ENCODE data around the gene AMIGO2. TPM values are rescaled to one million over a fixed set of nuclear protein-coding genes. Genes with fewer than 3 reads are reported as not detected.

Gene AMIGO2
- total RNA-seq, 4 donors from 2014 or later: 1.5 to 3.4 (median 3.1) TPM

GRCh38 chr12:47110718-47111391 lies 31.1 kb upstream of the AMIGO2 start:
- H3K4me3 ChIP-seq (ENCODE audit: low read depth, poor library complexity, severe bottlenecking): no peak overlapping the region
- 88 to 95% methylated on average over 2 of the region's 2 CpGs for WGBS, 2 donors
- no peak for DNase-seq (ENCODE audit: low spot score in 2 of 2)
- intact Hi-C loops (cut with DNase I; ENCODE audit: low total_unique reads): no loop called here
- TF ChIP-seq POLR2A (IDR thresholded peaks at IDR 0.05): no peak
- no peak for TF ChIP-seq CTCF (IDR thresholded peaks at IDR 0.05)

- intact Hi-C loops (cut with DNase I; ENCODE audit: low total_unique reads): no loop called here
- TF ChIP-seq CTCF (IDR thresholded peaks at IDR 0.05) (no peak), POLR2A (IDR thresholded peaks at IDR 0.05) (no peak)
- 85 to 91% methylated on average over 2 of the region's 2 CpGs for WGBS, 2 donors
- H3K4me3 ChIP-seq (ENCODE audit: low read depth, poor library complexity, severe bottlenecking): no peak overlapping the region
- DNase-seq (ENCODE audit: low spot score in 2 of 2): no peak
Measured at GRCh38 chr12:47110011-47110541, 30.3 kb upstream of the AMIGO2 start.

DNA sequence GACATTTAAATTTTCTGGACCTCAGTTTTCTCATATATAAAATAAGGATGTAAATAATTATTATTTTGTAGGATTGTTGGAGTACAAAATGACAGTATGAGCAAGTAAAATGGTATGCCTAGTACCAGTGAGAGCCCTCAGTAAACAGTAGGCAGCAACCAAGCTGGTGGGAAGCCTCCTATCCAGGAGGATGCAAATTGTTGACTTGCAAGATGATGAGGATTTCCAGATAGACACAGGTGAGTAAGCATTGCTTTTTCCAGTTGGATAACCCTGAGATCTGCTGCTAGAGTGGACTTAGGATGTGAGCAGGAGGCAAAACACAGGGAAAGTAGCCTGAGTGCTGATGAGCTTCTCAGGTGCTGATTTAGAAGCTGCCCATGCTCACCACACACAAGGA lies 28.2 kb upstream of the AMIGO2 start:
- DNase-seq (ENCODE audit: low spot score in 2 of 2): no peak
- H3K4me3 ChIP-seq (ENCODE audit: low read depth, poor library complexity, severe bottlenecking): no peak overlapping the region
- intact Hi-C loops (cut with DNase I; ENCODE audit: low total_unique reads): no loop called here
- TF ChIP-seq CTCF (IDR thresholded peaks at IDR 0.05) (no peak), POLR2A (IDR thresholded peaks at IDR 0.05) (no peak)

DNA sequence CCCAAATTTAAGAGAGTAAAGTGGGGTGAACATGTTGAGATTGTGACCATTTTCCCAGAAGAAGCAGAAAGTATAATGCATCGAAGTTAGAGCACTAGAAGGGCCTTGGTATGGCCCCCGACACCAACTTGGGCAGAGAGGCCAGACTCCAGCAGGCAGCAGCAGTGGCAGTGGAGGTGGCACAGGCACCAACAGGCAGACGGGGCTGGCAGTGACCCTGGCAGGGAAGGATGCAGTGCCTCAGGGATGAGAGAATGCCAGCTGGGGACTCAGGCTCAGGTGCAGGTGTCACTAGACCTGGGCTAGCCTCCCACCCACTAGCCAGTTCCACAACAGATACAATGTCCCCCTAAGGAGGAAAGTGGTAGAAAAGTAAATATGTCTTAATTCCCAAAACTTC lies 27.7 kb upstream of the AMIGO2 start:
- DNase-seq (ENCODE audit: low spot score in 2 of 2): no peak
- WGBS, 2 donors: 95 to 96% methylated on average over 3 of the region's 3 CpGs
- intact Hi-C loops (cut with DNase I; ENCODE audit: low total_unique reads): no loop called here
- no peak for TF ChIP-seq POLR2A (IDR thresholded peaks at IDR 0.05)
- TF ChIP-seq CTCF (IDR thresholded peaks at IDR 0.05): no peak
- H3K4me3 ChIP-seq (ENCODE audit: low read depth, poor library complexity, severe bottlenecking): no peak overlapping the region

DNA sequence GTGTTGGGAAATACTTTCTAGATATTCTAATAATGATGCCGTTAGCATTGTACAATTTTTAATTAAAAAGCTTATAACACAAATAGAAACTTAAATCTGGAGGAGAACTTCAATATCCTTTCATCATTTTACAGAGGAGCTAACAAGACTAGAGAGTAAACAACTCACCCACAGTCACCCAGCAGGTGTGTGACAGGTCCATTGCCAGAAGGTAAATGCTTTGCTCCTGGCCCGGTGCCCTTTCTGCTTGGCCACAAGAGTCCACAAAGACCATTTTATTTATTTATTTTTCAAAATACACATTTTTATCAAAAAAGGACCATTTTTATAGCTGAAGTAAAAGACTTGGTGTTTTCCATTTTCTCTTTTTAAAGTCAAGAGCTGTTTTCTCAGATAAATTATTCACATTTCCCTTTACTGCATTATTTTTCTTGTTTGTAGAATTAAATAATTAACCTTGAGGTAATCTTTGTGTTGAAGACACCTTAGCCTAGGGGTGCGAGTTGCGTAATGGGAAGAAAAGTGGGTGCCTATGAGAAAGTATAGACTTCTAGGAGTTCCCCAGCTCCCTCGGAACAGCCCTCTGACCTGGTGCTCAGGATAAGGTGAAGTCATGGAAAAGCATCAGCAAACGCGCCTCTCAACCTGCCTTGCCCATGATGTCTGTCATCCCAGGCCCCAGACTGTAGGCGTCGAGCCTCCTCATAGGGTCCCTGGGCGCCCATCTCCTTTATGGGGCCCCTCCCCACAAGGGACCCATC lies 26.3 kb upstream of the AMIGO2 start:
- 86 to 90% methylated on average over 10 of the region's 10 CpGs for WGBS, 2 donors
- no peak for DNase-seq (ENCODE audit: low spot score in 2 of 2)
- intact Hi-C loops (cut with DNase I; ENCODE audit: low total_unique reads): no loop called here
- TF ChIP-seq CTCF (IDR thresholded peaks at IDR 0.05) (no peak), POLR2A (IDR thresholded peaks at IDR 0.05) (no peak)
- H3K4me3 ChIP-seq (ENCODE audit: low read depth, poor library complexity, severe bottlenecking): no peak overlapping the region

Data from lower leg skin (tissue), 4 donors.